A673 (cell line): ENCODE results near the gene CPA4. TPM values are rescaled to one million over a fixed set of nuclear protein-coding genes. Genes with fewer than 3 reads are reported as not detected.

Experiments used
- BruUV-seq: library from RNA; stranded (reverse); fragments of 400-500 nt; replicated peaks from 2 replicates; lab custom pipeline; 2021; lab: Mats Ljungman, UMichigan
- CTCF ChIA-PET: fragments of 300-600 bp; sonication (Branson Sonifier 250); formaldehyde crosslinking; loops from one replicate; lab custom pipeline; 2022; ENCODE audit warnings: antibody characterized with exemption; lab: Charles Lee
- POLR2A ChIA-PET: fragments of 300-600 bp; sonication (Branson Sonifier 250); formaldehyde crosslinking; loops from one replicate; lab custom pipeline; 2022; ENCODE audit warnings: antibody characterized with exemption; ENCODE audit not compliant: low non-redundant PET; lab: Charles Lee
- DNase-seq: peaks from one replicate; pipeline ENCODE4 v3.0.0-alpha.2; 2015; ENCODE audit warnings: low spot score
- H3K27ac ChIP-seq: fragments of 200-600 bp; sonication (generic); 2 replicates; pipeline ENCODE4 v1.5.1; 2016; ENCODE audit warnings: mixed run types, low read depth, mild to moderate bottlenecking, mixed read lengths, antibody characterized with exemption, low read length; ENCODE audit not compliant: poor library complexity, severe bottlenecking
- H3K27me3 ChIP-seq: fragments of 200-600 bp; sonication (generic); replicated peaks from 2 replicates; pipeline ENCODE4 v1.6.1; 2017; ENCODE audit warnings: mixed run types, low read depth, mild to moderate bottlenecking, mixed read lengths, antibody characterized with exemption, low read length; ENCODE audit not compliant: insufficient read depth, poor library complexity
- H3K36me3 ChIP-seq: fragments of 200-600 bp; sonication (generic); 2 replicates; pipeline ENCODE4 v1.6.1; 2016; ENCODE audit warnings: mixed run types, mild to moderate bottlenecking, mixed read lengths, antibody characterized with exemption, low read length; ENCODE audit not compliant: insufficient read depth, poor library complexity, severe bottlenecking
- H3K4me1 ChIP-seq: fragments of 200-600 bp; sonication (generic); 2 replicates; pipeline ENCODE4 v1.6.1; 2017; ENCODE audit warnings: mixed run types, mild to moderate bottlenecking, mixed read lengths, antibody characterized with exemption, low read length; ENCODE audit not compliant: insufficient read depth, poor library complexity, severe bottlenecking
- H3K4me3 ChIP-seq: fragments of 200-600 bp; sonication (generic); 2 replicates; pipeline ENCODE4 v1.5.1; 2016; ENCODE audit warnings: low read depth, mixed run types, mild to moderate bottlenecking, mixed read lengths, low read length; ENCODE audit not compliant: poor library complexity, severe bottlenecking
- H3K9me3 ChIP-seq: fragments of 200-600 bp; sonication (generic); 2 replicates; pipeline ENCODE4 v1.6.1; 2016; ENCODE audit warnings: mixed run types, low read depth, mild to moderate bottlenecking, mixed read lengths, antibody characterized with exemption, low read length; ENCODE audit not compliant: poor library complexity, severe bottlenecking
- EZH2 ChIP-seq: fragments of 200-600 bp; sonication (generic); IDR thresholded peaks from 2 replicates; pipeline ENCODE4 v1.6.1; 2017; ENCODE audit warnings: borderline replicate concordance, low read depth, mild to moderate bottlenecking, mixed read lengths, antibody characterized with exemption, low read length; ENCODE audit not compliant: poor library complexity, severe bottlenecking
- intact Hi-C: fragments of 100-400 bp; cut with micrococcal nuclease; formaldehyde crosslinking; loops from one replicate; pipeline ENCODE4 v1.10.0; 2022; ENCODE audit not compliant: unreplicated experiment
- total RNA-seq: library from RNA; stranded (reverse); gene quantifications from 2 replicates; pipeline ENCODE4 v1.2.3, GENCODE V29; 2021
- TF ChIP-seq, protein P1 (sequence below): fragments of 300-800, 200-600 bp; sonication (generic); conservative IDR thresholded peaks from 2 replicates; pipeline ENCODE4 v1.5.1; 2017; ENCODE audit warnings: low read depth, mild to moderate bottlenecking, antibody characterized with exemption, low read length, moderate library complexity, mixed read lengths

The CPA4 gene
- total RNA-seq, 1 experiment from 2014 or later, result not detected

DNA sequence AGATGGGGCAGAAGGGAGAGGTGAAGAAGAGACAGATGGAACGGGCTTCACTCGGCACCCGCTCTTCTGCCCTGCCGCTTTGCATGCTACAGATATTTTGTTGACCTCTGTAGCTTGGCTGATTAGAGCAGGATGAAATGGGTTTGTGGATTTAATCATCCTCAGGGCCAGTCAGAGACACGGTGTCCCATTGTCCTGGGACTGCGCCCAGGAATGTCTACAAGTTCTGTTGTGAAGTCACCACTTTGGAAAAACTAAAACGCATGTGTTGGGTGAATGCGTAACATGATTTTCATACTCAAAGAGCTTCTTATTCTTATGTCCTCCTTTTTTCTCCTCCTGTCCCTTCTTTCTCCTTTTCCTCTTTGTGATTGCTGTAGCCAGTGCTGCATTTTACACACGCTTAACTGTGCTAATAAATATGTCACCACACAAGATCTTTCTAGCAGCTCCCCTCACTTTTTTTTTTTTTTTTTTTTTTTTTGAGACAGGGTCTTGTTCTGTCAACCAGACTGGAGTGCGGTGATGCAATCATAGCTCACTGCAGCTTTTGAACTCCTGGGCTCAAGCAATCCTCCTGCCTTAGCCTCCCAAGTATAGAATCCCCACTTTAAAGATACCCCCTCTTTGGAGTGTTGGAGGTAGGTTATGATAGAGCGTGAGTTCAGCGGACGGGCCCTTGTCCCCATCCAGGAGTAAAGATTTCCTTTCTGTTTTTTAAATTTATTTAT, 3.4 kb downstream of the CPA4 start:
- DNase-seq, result no peak
- ChIA-PET CTCF (no interaction called here), POLR2A (interaction anchor here (0.6 kb wide), 1 partner anchor 102 kb away, joined by 3 read pairs; no protein-coding TSS in a partner anchor)
- no peaks in the 10 kb centered on the region for H3K4me1 ChIP-seq
- H3K27me3 ChIP-seq, result no peaks in the 10 kb centered on the region
- TF ChIP-seq, protein P1, sequence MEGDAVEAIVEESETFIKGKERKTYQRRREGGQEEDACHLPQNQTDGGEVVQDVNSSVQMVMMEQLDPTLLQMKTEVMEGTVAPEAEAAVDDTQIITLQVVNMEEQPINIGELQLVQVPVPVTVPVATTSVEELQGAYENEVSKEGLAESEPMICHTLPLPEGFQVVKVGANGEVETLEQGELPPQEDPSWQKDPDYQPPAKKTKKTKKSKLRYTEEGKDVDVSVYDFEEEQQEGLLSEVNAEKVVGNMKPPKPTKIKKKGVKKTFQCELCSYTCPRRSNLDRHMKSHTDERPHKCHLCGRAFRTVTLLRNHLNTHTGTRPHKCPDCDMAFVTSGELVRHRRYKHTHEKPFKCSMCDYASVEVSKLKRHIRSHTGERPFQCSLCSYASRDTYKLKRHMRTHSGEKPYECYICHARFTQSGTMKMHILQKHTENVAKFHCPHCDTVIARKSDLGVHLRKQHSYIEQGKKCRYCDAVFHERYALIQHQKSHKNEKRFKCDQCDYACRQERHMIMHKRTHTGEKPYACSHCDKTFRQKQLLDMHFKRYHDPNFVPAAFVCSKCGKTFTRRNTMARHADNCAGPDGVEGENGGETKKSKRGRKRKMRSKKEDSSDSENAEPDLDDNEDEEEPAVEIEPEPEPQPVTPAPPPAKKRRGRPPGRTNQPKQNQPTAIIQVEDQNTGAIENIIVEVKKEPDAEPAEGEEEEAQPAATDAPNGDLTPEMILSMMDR, result no peak
- no peak for TF ChIP-seq EZH2
- no TSS peak for BruUV-seq
- no peak overlapping the region for H3K27ac ChIP-seq
- H3K9me3 ChIP-seq, result no peaks in the 10 kb centered on the region
- intact Hi-C loops, result no loop called here
- H3K4me3 ChIP-seq, result no peak overlapping the region
- no peaks in the 10 kb centered on the region for H3K36me3 ChIP-seq

DNA sequence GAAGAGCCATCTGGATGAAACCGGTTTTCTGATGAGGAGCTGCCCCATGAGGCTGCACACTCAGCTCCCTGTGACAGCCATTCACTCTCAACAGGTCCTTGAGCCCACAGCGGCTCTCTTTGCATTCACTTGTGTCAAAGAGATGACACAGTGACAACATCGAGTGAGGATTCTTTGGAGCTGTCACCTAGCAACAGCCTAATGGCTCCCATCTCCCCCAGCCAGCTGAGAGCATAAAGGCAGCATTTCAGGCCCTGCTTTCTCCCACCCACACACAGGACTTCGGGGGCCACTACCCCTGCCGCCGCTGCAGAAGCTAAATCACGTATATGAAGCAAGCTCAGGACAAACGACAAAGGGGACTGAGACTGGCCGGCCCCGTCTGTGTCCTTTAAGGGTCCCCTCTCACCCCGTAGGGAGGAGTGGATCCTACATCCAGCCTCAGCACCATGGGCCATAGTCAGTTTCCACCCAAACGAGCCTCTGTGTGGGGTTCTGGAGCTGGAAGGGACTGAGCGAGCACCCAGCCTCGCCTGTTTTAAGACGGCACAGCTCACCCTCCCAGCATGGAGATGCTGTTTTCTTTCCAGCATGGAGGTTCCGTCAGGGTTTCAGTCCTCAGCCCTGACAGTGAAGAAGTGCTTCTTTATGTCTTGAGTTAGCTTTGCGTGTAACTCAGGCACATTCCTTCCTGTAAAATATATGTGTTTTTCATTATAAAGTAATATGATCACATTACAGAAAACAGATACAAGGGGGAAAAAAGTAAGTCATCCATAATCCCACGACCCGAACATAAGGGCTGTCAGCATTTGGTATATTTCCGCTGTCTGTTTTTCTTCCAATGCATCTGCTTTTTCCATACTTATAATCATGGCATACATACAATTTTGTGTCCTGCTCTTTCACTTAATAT, 4.9 kb downstream of the CPA4 start:
- H3K27me3 ChIP-seq, result peaks cover 3% of the 10 kb centered on the region
- H3K4me1 ChIP-seq, result no peaks in the 10 kb centered on the region
- no peaks in the 10 kb centered on the region for H3K9me3 ChIP-seq
- H3K4me3 ChIP-seq, result no peak overlapping the region
- no peaks in the 10 kb centered on the region for H3K36me3 ChIP-seq
- no TSS peak for BruUV-seq
- no peak for TF ChIP-seq EZH2
- TF ChIP-seq, protein P1, result no peak
- DNase-seq, result no peak
- no peak overlapping the region for H3K27ac ChIP-seq
- CTCF ChIA-PET, result no interaction called here
- POLR2A ChIA-PET, result no interaction called here
- intact Hi-C loops, result no loop called here

DNA sequence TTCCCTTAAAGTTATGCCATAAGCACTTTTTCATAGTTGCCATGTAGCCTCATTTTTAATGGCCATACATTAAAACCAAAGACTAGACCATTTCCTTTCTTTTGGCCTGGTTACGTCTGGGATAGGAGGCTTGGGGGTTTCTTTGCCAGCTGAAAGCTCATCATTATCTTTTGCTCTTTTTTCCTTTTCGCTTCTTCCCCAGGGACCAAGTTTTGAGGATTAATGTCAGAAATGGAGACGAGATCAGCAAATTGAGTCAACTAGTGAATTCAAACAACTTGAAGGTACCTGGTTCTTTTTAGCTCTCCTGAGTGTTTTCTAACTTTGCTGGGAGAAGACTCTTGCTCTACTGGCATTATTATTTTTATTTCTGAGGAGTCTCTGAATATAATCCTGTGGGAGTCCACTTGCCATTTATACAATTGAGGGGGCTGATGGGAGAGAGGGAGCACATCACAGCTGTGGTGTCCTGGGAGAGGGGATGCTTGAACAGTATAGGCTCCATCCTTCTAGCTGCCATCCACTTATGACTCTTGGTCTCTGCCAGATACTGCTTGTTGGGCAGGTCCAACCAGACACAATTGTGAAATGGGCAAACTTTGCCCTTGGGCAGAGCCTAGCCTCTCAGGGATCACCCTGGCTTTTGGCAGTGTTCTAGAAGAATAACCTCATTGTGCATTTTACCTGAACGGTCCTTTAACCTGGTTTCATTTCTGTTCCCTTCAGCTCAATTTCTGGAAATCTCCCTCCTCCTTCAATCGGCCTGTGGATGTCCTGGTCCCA, 5.8 kb downstream of the CPA4 start:
- BruUV-seq, result no TSS peak
- no peak for DNase-seq
- POLR2A ChIA-PET, result interaction anchor here (0.6 kb wide), 1 partner anchor 362 kb away, joined by 3 read pairs; no protein-coding TSS in a partner anchor
- no peaks in the 10 kb centered on the region for H3K9me3 ChIP-seq
- no peak overlapping the region for H3K27ac ChIP-seq
- peaks cover 4% of the 10 kb centered on the region for H3K27me3 ChIP-seq
- intact Hi-C loops, result no loop called here
- no peak overlapping the region for H3K4me3 ChIP-seq
- TF ChIP-seq EZH2, result no peak
- TF ChIP-seq, protein P1, result no peak
- H3K4me1 ChIP-seq, result no peaks in the 10 kb centered on the region
- CTCF ChIA-PET, result no interaction called here
- H3K36me3 ChIP-seq, result no peaks in the 10 kb centered on the region
